SK-N-SH treated with all-trans-retinoic acid at 6 μM for 48 hours (cell line): Measurements from ENCODE around the gene GRIK5.

Experiments
- ARNTL ChIP-seq: fragments of 450-650 bp; formaldehyde crosslinking; IDR thresholded peaks from 2 replicates; pipeline ENCODE4 v1.5.0; 2020; ENCODE audit warnings: low read depth, mild to moderate bottlenecking, moderate library complexity, borderline replicate concordance
- ESRRG ChIP-seq: fragments of 250-450 bp; sonication (Bioruptor Pico); IDR thresholded peaks from 2 replicates; pipeline ENCODE4 v1.6.1; 2021; ENCODE audit warnings: mild to moderate bottlenecking
- GLIS3 ChIP-seq: fragments of 250-450 bp; sonication (Bioruptor Pico); IDR thresholded peaks from 2 replicates; pipeline ENCODE4 v1.5.0; 2020; ENCODE audit warnings: mild to moderate bottlenecking, moderate library complexity
- PATZ1 ChIP-seq: fragments of 250-450 bp; sonication (Bioruptor Pico); IDR thresholded peaks from 2 replicates; pipeline ENCODE4 v1.8.0; 2020; ENCODE audit warnings: mild to moderate bottlenecking, moderate library complexity, borderline replicate concordance
- POU6F1 ChIP-seq: fragments of 250-450 bp; sonication (Bioruptor Pico); IDR thresholded peaks from 2 replicates; pipeline ENCODE4 v1.8.0; 2021; ENCODE audit warnings: low read depth, mild to moderate bottlenecking, moderate library complexity, borderline replicate concordance
- PPARA ChIP-seq: fragments of 250-450 bp; sonication (Bioruptor Pico); IDR thresholded peaks from 2 replicates; pipeline ENCODE4 v1.5.0; 2020; ENCODE audit warnings: mild to moderate bottlenecking, borderline replicate concordance
- RARB ChIP-seq: fragments of 250-450 bp; sonication (Bioruptor Pico); IDR thresholded peaks from 2 replicates; pipeline ENCODE4 v1.8.0; 2021; ENCODE audit warnings: mild to moderate bottlenecking, moderate library complexity
- SNAI2 ChIP-seq: fragments of 250-450 bp; sonication (Bioruptor Pico); IDR thresholded peaks from 2 replicates; pipeline ENCODE4 v1.5.0; 2020; ENCODE audit warnings: mild to moderate bottlenecking, moderate library complexity
- ZFP30 ChIP-seq: fragments of 450-650 bp; formaldehyde crosslinking; IDR thresholded peaks from 2 replicates; pipeline ENCODE4 v1.5.0; 2022; ENCODE audit warnings: mild to moderate bottlenecking, moderate library complexity

GRCh38 chr19:41971363-41971762, 98.6 kb downstream of the GRIK5 start:
- TF ChIP-seq ZFP30 (CRISPR knock-in tag) (no peak), RARB (CRISPR knock-in tag) (no peak), PATZ1 (CRISPR knock-in tag) (no peak), ARNTL (CRISPR knock-in tag) (no peak), SNAI2 (CRISPR knock-in tag) (no peak), GLIS3 (CRISPR knock-in tag) (no peak), ESRRG (CRISPR knock-in tag) (no peak), POU6F1 (CRISPR knock-in tag) (no peak), PPARA (no peak)
